ENCODE data around the gene TSR1. TPM values are rescaled to one million over a fixed set of nuclear protein-coding genes. Genes with fewer than 3 reads are reported as not detected.

The TSR1 gene
- total RNA-seq, 2 donors from 2014 or later: 47.5 to 95.6 TPM

GRCh38 chr17:2303204-2304188 lies 32.8 kb downstream of the TSR1 start, which contains the start of the genes SMG6 and SRR:
SMG6 (minus strand) TSS chr17:2303785; CDS start chr17:2303720, 65 bp downstream.
SRR (plus strand) TSS chr17:2303950; CDS start chr17:2315561, 11,611 bp downstream.
- peaks cover 39 to 42% of the 10 kb centered on the region in 2 donors for H3K4me1 Mint-ChIP-seq (ENCODE audit: low read depth in 2 of 2)
- H3K9me3 Mint-ChIP-seq: no peaks in the 10 kb centered on the region
- peak within 1 kb of the TSS; percentile 46 to 78 for H3K27ac Mint-ChIP-seq
- peak; percentile 92 for DNase-seq (ENCODE audit: low spot score)
- peaks cover 22% of the 10 kb centered on the region for H3K36me3 Mint-ChIP-seq
- H3K27me3 Mint-ChIP-seq: no peaks in the 10 kb centered on the region
- peak; percentile 94 to 97 for ATAC-seq
- peak within 1 kb of the TSS; percentile 86 for H3K4me3 Mint-ChIP-seq

GRCh38 chr17:2302778-2303203 lies 33.5 kb downstream of the TSR1 start:
- peak overlapping the region; percentile 46 to 78 for H3K27ac Mint-ChIP-seq
- peak overlapping the region; percentile 86 for H3K4me3 Mint-ChIP-seq
- peaks cover 25% of the 10 kb centered on the region for H3K36me3 Mint-ChIP-seq
- ATAC-seq (no peak), DNase-seq (ENCODE audit: low spot score) (no peak)
- H3K4me1 Mint-ChIP-seq (ENCODE audit: low read depth in 2 of 2): peaks cover 42 to 43% of the 10 kb centered on the region in 2 donors
- no peaks in the 10 kb centered on the region for H3K27me3 Mint-ChIP-seq
- H3K9me3 Mint-ChIP-seq: no peaks in the 10 kb centered on the region

GRCh38 chr17:2299756-2300155 lies 36.5 kb downstream of the TSR1 start:
- Mint-ChIP-seq H3K27ac (peak overlapping the region in 1 of 2 donors; percentile 68), H3K4me3 (no peak overlapping the region), H3K27me3 (no peaks in the 10 kb centered on the region), H3K4me1 (ENCODE audit: low read depth in 2 of 2) (peaks cover 44 to 47% of the 10 kb centered on the region in 2 donors), H3K36me3 (peaks cover 34% of the 10 kb centered on the region), H3K9me3 (no peaks in the 10 kb centered on the region)
- no peak for DNase-seq (ENCODE audit: low spot score)
- ATAC-seq: no peak

- Mint-ChIP-seq H3K9me3 (no peaks in the 10 kb centered on the region), H3K4me3 (no peak overlapping the region), H3K27me3 (no peaks in the 10 kb centered on the region), H3K4me1 (ENCODE audit: low read depth in 2 of 2) (peaks cover 43 to 51% of the 10 kb centered on the region in 2 donors), H3K27ac (no peak overlapping the region), H3K36me3 (peaks cover 39% of the 10 kb centered on the region)
- DNase-seq (ENCODE audit: low spot score): no peak
- no peak for ATAC-seq
Measured at GRCh38 chr17:2299136-2299535, 37.1 kb downstream of the TSR1 start.

GRCh38 chr17:2297023-2297422 lies 39.2 kb downstream of the TSR1 start:
- H3K27me3 Mint-ChIP-seq: no peaks in the 10 kb centered on the region
- peaks cover 38 to 56% of the 10 kb centered on the region in 2 donors for H3K4me1 Mint-ChIP-seq (ENCODE audit: low read depth in 2 of 2)
- H3K4me3 Mint-ChIP-seq: no peak overlapping the region
- H3K36me3 Mint-ChIP-seq: peaks cover 48% of the 10 kb centered on the region
- ATAC-seq: no peak
- no peaks in the 10 kb centered on the region for H3K9me3 Mint-ChIP-seq
- no peak for DNase-seq (ENCODE audit: low spot score)
- H3K27ac Mint-ChIP-seq: no peak overlapping the region

- Mint-ChIP-seq H3K27me3 (no peaks in the 10 kb centered on the region), H3K27ac (peak overlapping the region in 1 of 2 donors; percentile 11), H3K36me3 (peaks cover 61% of the 10 kb centered on the region), H3K9me3 (no peaks in the 10 kb centered on the region), H3K4me1 (ENCODE audit: low read depth in 2 of 2) (peaks cover 27 to 48% of the 10 kb centered on the region in 2 donors), H3K4me3 (no peak overlapping the region)
- DNase-seq (ENCODE audit: low spot score) (no peak), ATAC-seq (peak in 1 of 2 donors; percentile 60)
Measured at GRCh38 chr17:2295575-2295974, 40.7 kb downstream of the TSR1 start.

- H3K4me3 Mint-ChIP-seq: no peak overlapping the region
Measured at GRCh38 chr17:2292100-2292499, 44.2 kb downstream of the TSR1 start.

GRCh38 chr17:2289878-2290478 lies 46.3 kb downstream of the TSR1 start:
- Mint-ChIP-seq H3K27me3 (no peaks in the 10 kb centered on the region), H3K4me1 (ENCODE audit: low read depth in 2 of 2) (peaks cover 2 to 11% of the 10 kb centered on the region in 2 donors), H3K9me3 (no peaks in the 10 kb centered on the region), H3K4me3 (no peak overlapping the region), H3K36me3 (peaks cover 46% of the 10 kb centered on the region), H3K27ac (no peak overlapping the region)
- ATAC-seq: no peak
- DNase-seq (ENCODE audit: low spot score): no peak

More at GRCh38 chr17:2292100-2292499, 44.2 kb downstream of the TSR1 start:
- Mint-ChIP-seq H3K9me3 (no peaks in the 10 kb centered on the region), H3K27me3 (no peaks in the 10 kb centered on the region), H3K36me3 (peaks cover 57% of the 10 kb centered on the region), H3K27ac (no peak overlapping the region), H3K4me1 (ENCODE audit: low read depth in 2 of 2) (peaks cover 15 to 25% of the 10 kb centered on the region in 2 donors)
- no peak for ATAC-seq
- DNase-seq (ENCODE audit: low spot score): no peak

- Mint-ChIP-seq H3K27me3 (no peaks in the 10 kb centered on the region), H3K9me3 (no peaks in the 10 kb centered on the region), H3K4me3 (no peak overlapping the region), H3K27ac (no peak overlapping the region), H3K36me3 (peaks cover 39% of the 10 kb centered on the region), H3K4me1 (ENCODE audit: low read depth in 2 of 2) (peaks cover 17 to 23% of the 10 kb centered on the region in 2 donors)
- DNase-seq (ENCODE audit: low spot score): no peak
- no peak for ATAC-seq
Measured at GRCh38 chr17:2283302-2283701, 53.0 kb downstream of the TSR1 start.

GRCh38 chr17:2282297-2282873 lies 53.9 kb downstream of the TSR1 start:
- Mint-ChIP-seq H3K36me3 (peaks cover 33% of the 10 kb centered on the region), H3K9me3 (no peaks in the 10 kb centered on the region), H3K4me3 (no peak overlapping the region), H3K4me1 (ENCODE audit: low read depth in 2 of 2) (peaks cover 17 to 23% of the 10 kb centered on the region in 2 donors), H3K27me3 (no peaks in the 10 kb centered on the region), H3K27ac (peak overlapping the region; percentile 70 to 72)
- ATAC-seq: peak; percentile 51 to 73
- DNase-seq (ENCODE audit: low spot score): no peak

GRCh38 chr17:2279707-2280106 lies 56.5 kb downstream of the TSR1 start:
- Mint-ChIP-seq H3K9me3 (no peaks in the 10 kb centered on the region), H3K4me3 (no peak overlapping the region), H3K4me1 (ENCODE audit: low read depth in 2 of 2) (peaks cover 35 to 42% of the 10 kb centered on the region in 2 donors), H3K27me3 (no peaks in the 10 kb centered on the region), H3K36me3 (peaks cover 27% of the 10 kb centered on the region), H3K27ac (peak overlapping the region in 1 of 2 donors; percentile 27)
- no peak for DNase-seq (ENCODE audit: low spot score)
- no peak for ATAC-seq

GRCh38 chr17:2277429-2278170 lies 58.7 kb downstream of the TSR1 start:
- ATAC-seq (no peak), DNase-seq (ENCODE audit: low spot score) (no peak)
- H3K4me1 Mint-ChIP-seq (ENCODE audit: low read depth in 2 of 2): peaks cover 41 to 47% of the 10 kb centered on the region in 2 donors
- peaks cover 31% of the 10 kb centered on the region for H3K36me3 Mint-ChIP-seq
- no peaks in the 10 kb centered on the region for H3K9me3 Mint-ChIP-seq
- H3K4me3 Mint-ChIP-seq: no peak overlapping the region
- H3K27ac Mint-ChIP-seq: no peak overlapping the region
- no peaks in the 10 kb centered on the region for H3K27me3 Mint-ChIP-seq

GRCh38 chr17:2275722-2276121 lies 60.5 kb downstream of the TSR1 start:
- no peak for DNase-seq (ENCODE audit: low spot score)
- peaks cover 20% of the 10 kb centered on the region for H3K36me3 Mint-ChIP-seq
- peaks cover 38 to 42% of the 10 kb centered on the region in 2 donors for H3K4me1 Mint-ChIP-seq (ENCODE audit: low read depth in 2 of 2)

More at GRCh38 chr17:2275722-2276121, 60.5 kb downstream of the TSR1 start:
- Mint-ChIP-seq H3K27me3 (no peaks in the 10 kb centered on the region), H3K9me3 (no peaks in the 10 kb centered on the region), H3K27ac (peak overlapping the region; percentile 38 to 61), H3K4me3 (peak overlapping the region; percentile 46)
- no peak for ATAC-seq

Data from natural killer cell treated with Interleukin-12 subunit alpha and Interleukin-12 subunit beta and Interleukin-15 and Interleukin-18, amount 100 ng/mL, for 72 hours (primary cell).